Chondrocyte (in vitro differentiated cells): ENCODE measurements around the gene JARID2. TPM values are rescaled to one million over a fixed set of nuclear protein-coding genes. Genes with fewer than 3 reads are reported as not detected.
"Not testable (repeated sequence)": the region's sequence is repeated elsewhere in the genome, so short reads cannot be mapped to it uniquely, and the experiment has no call there.

Experiments used
- DNase-seq: peaks from one replicate; pipeline ENCODE4 v3.0.0; 2021; ENCODE audit warnings: mixed read lengths, low spot score
- H3K27ac Mint-ChIP-seq: one replicate; pipeline ENCODE4 v1.8.0; 2021; ENCODE audit warnings: mild to moderate bottlenecking, moderate library complexity, mixed read lengths; ENCODE audit not compliant: unreplicated experiment
- H3K27me3 Mint-ChIP-seq: 2 replicates; pipeline ENCODE4 v1.8.0; 2021; ENCODE audit warnings: low read depth, mixed read lengths
- H3K36me3 Mint-ChIP-seq: 2 replicates; pipeline ENCODE4 v1.8.0; 2021; ENCODE audit warnings: low read depth, mixed read lengths
- H3K4me1 Mint-ChIP-seq: 2 replicates; pipeline ENCODE4 v1.8.0; 2021; ENCODE audit warnings: low read depth, mild to moderate bottlenecking, mixed read lengths
- H3K4me3 Mint-ChIP-seq: one replicate; pipeline ENCODE4 v1.8.0; 2021; ENCODE audit warnings: mild to moderate bottlenecking, moderate library complexity, mixed read lengths; ENCODE audit not compliant: unreplicated experiment
- H3K9me3 Mint-ChIP-seq: 2 replicates; pipeline ENCODE4 v1.8.0; 2021; ENCODE audit warnings: low read depth, mixed read lengths
- CTCF ChIP-seq: fragments of 200-600 bp; sonication (generic); IDR thresholded peaks from 2 replicates; pipeline ENCODE4 v1.5.0; 2021; ENCODE audit warnings: antibody characterized with exemption, mild to moderate bottlenecking, moderate library complexity
- total RNA-seq: library from RNA; stranded (reverse); gene quantifications from 3 replicates; pipeline ENCODE4 v1.2.1, GENCODE V29; 2021

JARID2 gene
- total RNA-seq, 1 donor from 2014 or later, result 9.9 TPM

DNA sequence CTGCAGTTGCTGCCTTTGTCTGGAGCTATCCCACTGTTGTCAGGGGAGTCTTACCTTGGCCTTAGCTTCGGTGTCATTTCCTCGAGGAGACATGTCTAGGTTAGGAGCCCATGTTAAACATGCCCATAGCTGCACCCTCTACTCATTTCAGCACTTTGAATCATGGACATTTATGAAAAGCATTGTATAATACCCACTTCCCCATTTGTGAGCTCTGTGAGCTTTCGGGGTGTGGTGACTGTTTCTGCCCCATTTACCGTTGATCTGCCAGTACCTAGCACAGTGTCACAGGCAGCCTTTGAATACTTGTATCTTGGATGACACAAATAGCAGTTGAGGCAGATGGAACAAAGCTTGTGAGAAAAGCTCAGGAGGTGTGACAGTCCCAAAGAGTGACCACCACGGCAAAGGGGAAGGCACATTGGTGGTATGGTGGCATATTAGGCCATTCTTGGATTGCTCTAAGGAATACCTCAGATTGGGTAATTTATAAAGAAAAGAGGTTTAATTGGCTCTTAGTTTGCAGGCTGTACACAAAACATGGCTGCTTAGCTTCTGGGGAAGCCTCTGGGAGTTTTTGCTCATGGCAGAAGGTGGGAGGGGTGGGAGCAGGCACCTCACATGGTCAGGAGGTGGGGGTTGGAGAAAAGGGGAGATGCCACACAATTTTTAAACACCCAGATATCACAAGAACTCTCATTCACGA is 42.0 kb downstream of the JARID2 start:
- peaks cover 36% of the 10 kb centered on the region for H3K4me1 Mint-ChIP-seq
- no peaks in the 10 kb centered on the region for H3K36me3 Mint-ChIP-seq
- DNase-seq, result no peak
- H3K27me3 Mint-ChIP-seq, result no peaks in the 10 kb centered on the region
- H3K9me3 Mint-ChIP-seq, result peaks cover 4% of the 10 kb centered on the region
- no peak for TF ChIP-seq CTCF
- H3K4me3 Mint-ChIP-seq, result no peak overlapping the region
- H3K27ac Mint-ChIP-seq, result no peak overlapping the region

GRCh38 chr6:15288856-15289255 is 43.0 kb downstream of the JARID2 start:
- Mint-ChIP-seq H3K4me3 (no peak overlapping the region), H3K27ac (no peak overlapping the region), H3K4me1 (peaks cover 31% of the 10 kb centered on the region), H3K36me3 (no peaks in the 10 kb centered on the region), H3K9me3 (peaks cover 4% of the 10 kb centered on the region), H3K27me3 (no peaks in the 10 kb centered on the region)
- TF ChIP-seq CTCF, result no peak
- DNase-seq, result no peak

DNA sequence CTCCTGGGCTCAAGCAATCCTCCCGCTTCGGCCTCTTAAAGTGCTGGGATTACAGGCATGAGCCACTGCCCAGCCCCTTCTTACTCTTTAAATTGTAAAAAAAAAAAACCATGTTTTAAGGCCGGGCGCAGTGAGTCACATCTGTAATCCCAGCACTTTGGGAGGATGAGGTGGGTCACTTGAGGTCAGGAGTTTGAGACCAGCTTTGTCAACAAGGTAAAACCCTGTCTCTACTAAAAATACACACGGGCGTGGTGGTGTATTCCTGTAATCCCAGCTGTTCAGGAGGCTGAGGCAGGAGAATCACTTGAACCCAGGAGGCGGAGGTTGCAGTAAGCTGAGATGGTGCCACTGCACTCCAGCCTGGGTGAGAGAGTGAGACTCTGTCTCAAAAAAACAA is 43.6 kb downstream of the JARID2 start:
- H3K4me1 Mint-ChIP-seq, result peaks cover 25% of the 10 kb centered on the region
- not testable (repeated sequence) for H3K36me3 Mint-ChIP-seq, H3K27ac Mint-ChIP-seq, DNase-seq, H3K9me3 Mint-ChIP-seq, H3K4me3 Mint-ChIP-seq, H3K27me3 Mint-ChIP-seq

DNA sequence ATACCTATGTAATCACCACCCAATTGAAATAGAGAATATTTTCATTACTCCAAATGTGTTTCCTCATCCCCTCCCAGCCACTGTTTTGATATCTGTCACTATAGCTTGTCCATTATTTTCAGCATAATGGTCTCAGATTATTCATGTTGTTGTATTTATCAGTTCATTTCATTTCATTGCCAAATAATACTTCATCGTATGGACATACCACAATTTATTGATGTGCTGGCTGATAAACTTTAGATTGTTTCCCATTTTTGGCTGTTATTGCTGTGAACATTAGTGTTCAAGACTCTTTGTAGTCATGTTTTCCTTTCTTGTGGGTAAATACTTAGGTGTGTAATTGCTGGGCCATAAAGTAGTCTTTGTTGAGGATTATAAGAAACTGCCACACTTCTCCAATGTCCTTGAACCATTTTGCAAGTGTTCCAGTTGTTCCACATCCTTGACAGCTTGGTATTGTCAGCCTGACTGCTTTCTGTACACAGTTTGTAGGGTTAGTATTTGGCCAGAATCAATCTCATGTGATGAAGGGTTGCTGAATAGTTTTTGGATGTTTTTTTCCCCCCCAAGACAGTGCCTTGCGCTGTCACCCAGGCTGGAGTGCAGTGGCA is 44.3 kb downstream of the JARID2 start:
- no peak for DNase-seq
- TF ChIP-seq CTCF, result no peak
- Mint-ChIP-seq H3K4me3 (no peak overlapping the region), H3K9me3 (peaks cover 4% of the 10 kb centered on the region), H3K36me3 (no peaks in the 10 kb centered on the region), H3K4me1 (peaks cover 18% of the 10 kb centered on the region), H3K27me3 (no peaks in the 10 kb centered on the region), H3K27ac (no peak overlapping the region)

DNA sequence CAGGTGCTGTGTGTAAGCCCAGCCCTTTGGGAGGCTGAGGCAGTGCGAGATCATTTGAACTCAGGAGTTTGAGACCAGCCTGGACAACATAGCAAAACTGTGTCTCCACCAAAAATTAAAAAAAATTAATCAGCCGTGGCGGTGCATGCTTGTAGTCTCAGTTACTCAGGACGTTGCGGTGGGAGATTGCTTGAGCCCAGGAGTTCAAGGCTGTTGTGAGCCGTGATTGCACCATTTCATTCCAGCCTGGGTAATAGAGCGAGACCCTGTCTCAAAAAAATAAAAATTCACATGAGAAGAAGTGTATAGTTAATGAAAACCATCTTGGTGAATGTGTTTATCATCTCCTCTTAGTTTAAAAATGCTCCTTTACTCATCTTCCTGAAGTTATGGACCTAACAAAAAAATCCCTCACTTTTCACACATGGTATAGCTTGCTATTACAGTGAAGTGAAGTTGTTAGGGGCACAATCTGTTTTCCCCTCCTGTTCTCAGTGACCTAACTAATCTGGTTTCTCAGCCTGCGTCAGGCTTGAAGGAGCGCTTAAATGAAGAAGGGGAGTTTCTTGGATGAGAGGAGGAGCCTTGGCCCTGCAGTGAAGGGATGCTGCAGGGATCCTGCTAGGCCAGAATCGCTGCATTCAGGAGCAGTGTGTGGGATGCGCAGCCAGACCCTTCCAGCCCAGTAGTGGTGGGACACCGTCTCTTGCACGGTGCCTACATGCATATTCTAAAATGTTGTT is 45.3 kb downstream of the JARID2 start:
- Mint-ChIP-seq H3K27me3 (no peaks in the 10 kb centered on the region), H3K27ac (no peak overlapping the region), H3K4me1 (peaks cover 11% of the 10 kb centered on the region), H3K9me3 (peaks cover 4% of the 10 kb centered on the region), H3K36me3 (no peaks in the 10 kb centered on the region), H3K4me3 (no peak overlapping the region)
- DNase-seq, result no peak
- TF ChIP-seq CTCF, result no peak
